ENCODE results near the gene CCM2.

Gene CCM2

DNA sequence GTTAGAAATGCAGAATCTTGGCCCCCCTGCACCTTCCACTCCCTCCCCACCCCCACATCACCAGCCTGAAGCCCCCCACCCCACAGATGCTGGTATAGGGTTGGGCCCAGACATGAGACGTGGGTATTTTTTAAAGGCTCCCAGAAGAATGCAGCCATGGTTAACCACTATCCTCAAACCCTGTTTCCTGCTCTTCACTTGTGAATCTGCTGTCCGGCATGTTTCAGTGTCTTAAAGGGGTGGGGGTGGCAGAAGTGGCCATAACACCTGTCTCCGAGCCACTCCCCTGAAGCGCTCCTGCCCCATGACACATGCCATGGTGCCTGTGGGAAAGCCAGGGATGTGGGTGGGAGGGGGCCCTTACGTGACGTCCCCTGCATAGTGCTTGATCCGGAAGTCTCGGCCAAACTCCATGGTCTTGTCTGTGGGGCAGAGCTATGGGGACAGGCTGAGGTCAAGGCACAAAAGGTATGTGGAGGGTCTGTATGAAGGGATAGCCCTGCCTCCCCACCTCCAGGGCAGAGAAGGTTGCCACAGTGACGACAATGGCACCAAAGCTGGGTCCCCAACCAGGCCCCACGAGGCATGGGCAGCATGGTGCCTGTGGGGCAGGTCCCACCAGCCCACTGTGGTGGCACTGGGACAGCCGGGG is 30.8 kb upstream of the CCM2 start:
- no peak for DNase-seq

- no peak for DNase-seq
These were observed 30.1 kb upstream of the CCM2 start for GRCh38 chr7:44969701-44970522.

DNA sequence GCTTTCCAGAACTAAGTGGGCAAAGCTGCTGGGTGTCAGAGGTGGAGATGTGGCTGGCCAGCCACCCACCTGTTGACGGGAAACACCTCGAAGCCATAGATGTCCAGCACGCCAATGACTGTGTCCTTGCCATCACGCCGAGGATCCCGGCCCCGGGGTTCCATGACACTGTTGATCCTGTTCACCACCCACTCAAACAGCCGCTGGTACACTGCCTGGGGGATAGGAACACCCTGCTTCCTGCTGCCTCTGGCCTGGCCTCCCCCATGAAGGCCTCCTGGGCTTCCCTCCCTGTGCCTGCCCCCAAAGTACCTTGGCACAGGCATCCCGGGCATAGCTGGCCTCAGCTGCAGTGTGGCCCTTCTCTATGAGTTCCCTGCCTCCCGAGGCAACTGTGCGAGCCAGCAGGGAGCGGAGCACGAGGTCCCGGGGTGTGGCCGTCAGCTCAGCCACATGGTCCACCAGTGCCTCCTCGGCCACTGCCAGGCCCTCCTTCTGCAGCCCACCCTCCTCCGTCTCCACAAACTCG is 29.4 kb upstream of the CCM2 start:
- no peak for DNase-seq

DNA sequence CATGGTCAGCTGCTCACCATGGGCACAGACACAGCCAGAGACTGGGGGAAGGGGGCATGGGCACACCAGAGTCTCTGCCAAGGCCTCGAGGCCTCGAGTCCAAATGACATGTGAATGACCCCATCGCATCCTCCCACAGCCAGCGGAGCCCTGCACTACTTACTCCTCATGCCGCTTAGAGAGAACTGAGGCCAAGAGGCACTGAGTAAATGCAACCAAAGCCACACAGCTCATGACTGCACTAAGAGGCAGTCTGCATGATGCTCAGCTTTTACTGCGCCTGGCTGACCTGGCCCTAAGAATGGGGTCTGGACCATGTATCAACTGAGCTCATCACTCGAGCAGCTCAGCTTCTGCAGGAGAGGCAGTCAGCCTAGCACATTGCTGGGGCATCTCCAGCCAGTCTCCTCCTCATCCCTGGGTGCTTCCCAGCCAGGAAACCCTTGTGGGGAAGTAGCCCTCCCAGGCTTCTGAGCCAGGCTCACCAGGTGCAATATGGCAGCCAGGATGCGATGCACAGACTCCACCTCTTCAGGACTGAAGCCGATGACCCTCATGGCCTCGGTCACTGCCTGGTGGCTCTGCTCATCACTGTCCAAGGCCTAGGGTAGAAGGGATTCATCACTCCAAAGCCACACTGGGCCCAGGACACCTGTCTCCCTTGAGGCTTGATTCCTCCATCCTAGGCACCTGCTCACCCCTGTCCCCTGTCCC is 28.7 kb upstream of the CCM2 start:
- no peak for DNase-seq

GRCh38 chr7:44971902-44972441 is 28.0 kb upstream of the CCM2 start:
- DNase-seq, result no peak

DNA sequence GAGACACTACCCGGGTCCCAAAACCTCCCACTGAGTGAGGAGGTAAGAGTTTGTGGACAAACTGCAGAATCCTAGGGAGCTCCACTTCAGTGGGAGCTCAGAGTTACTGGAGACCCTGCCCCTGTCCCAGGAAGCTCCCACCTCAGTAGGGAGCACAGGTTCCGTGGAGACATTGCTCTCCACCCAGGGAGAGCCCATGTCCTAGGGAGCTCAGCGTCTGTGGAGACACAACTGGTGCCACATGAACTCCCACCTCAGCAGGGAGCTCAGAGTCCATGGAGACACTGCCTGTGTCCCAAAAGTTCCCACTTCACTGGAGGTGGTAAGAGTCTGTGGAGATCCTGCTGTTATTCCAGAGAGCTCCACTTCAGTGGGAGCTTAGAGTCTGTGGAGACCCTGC is 27.4 kb upstream of the CCM2 start:
- no peak for DNase-seq

DNA sequence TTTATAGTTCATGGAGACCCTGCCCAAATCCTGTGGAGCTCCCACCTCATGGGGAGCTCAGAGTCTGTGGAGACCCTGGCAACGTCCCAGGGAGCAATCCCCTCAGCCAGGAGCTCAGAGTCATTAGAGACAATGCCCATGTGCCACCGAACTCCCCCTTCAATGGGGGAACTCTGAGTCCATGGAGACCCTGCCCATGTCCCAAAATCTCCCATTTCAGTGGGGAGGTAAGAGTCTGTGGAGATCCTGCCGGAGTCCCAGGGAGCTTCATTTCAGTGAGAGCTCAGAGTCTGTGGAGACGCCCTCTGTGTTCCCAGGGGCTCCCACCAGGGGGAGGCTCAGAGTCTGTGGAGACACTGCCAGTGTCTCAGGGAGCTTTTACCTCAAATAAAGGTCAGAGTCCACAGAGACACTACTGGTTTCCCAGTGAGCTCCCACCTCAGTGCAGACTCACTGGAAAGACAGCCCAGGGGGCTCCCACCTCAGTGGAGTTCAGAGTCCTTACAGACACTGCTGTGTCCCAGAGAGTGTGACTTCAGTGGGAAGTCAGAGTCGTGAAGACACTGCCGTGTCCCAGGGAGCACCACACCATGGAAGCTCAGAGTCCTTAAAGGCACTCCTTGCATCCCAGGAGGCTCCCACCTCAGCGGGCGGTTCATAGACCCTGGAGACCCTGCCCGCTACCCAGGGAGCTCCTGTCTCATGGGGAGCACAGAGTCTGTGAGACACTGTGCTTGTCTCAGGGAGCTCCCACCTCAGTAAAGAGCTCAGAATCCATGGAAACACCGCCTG is 26.2 kb upstream of the CCM2 start:
- no peak for DNase-seq

- no peak for DNase-seq
These were observed 25.5 kb upstream of the CCM2 start for GRCh38 chr7:44974549-44974948.

GRCh38 chr7:44975331-44976039 is 24.5 kb upstream of the CCM2 start:
- no peak for DNase-seq

- DNase-seq, result no peak
These were observed 23.8 kb upstream of the CCM2 start for GRCh38 chr7:44976040-44976745.

DNA sequence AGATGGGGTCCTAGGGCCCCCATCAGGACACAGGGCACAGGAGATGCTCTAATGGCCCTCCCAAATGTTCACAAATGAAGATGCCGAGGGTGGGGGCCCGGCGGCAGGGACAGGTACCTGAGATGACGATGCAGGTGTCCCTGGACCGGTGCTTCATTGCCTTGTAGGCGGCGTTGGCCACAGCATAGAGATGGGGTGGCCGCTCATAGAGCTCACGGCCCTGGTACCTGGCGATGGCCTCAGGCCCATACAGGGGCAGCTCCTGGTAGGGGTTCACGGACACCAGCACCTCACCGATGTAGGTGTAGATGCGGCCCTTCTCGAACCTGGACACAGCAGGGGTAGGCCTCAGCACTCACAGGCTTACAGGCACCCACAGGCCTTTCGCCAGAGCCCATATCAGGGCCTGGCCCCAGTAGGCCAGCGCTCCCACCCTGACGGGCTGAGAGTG is 23.2 kb upstream of the CCM2 start:
- DNase-seq, result no peak

DNA sequence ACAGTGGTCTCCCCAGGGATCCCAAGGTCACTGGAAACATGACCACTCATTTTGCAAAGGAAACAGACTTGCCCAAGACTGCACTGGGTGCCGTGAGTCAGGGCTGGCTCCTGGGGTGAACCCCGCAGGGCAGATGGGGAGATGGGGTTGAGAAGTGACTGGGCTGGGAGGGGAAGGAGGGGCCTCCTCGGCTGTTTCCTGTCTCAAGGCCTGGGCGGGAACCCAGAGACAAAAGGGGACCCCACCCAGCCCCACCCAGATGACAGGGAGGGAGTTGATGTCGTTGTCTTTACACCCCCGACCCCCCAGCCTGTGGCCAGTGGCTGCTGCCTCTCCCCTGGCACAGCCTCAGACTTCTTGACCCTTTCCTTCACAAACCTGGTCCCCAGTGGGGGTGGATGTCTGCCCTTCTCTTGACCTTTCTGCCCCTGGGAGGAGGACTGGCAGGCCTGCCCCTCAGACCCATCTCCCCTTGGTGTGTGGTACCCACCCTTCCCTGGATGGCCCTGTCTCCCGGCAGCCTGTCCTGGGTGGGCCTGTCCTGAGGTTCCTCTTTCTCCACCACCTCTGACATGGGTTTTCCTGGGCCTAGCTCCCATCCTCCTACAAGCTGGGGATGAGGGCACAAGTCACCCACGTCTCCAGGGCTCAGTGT is 22.6 kb upstream of the CCM2 start:
- peak; percentile 91 for DNase-seq

DNA sequence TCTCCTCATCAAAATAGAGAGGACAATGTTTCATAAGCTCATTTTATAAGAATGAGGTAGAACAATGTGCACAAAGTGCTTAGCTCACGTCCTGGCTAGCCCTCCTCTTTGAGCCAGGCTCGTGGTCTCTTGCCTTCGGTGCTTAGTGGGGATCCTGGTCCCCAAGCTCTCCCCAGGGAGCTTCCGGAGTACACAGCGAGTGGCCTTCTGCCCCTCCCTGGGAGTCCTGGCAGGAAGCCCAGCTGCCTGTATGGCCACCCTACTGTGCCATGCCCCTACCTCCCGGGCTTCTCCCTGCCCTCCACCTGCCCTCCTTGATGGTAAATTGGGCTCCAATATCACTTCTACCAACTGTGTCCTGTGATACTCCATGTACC is 22.1 kb upstream of the CCM2 start:
- no peak for DNase-seq

- DNase-seq, result peak; percentile 97
These were observed 21.3 kb upstream of the CCM2 start, which contains the start of gene MYO1G for GRCh38 chr7:44978511-44979366. Gene MYO1G, minus strand, starts transcription at chr7:44979015. Its CDS starts 54 bp downstream, at chr7:44978961.

GRCh38 chr7:44979481-44980392 is 20.3 kb upstream of the CCM2 start:
- no peak for DNase-seq

DNA sequence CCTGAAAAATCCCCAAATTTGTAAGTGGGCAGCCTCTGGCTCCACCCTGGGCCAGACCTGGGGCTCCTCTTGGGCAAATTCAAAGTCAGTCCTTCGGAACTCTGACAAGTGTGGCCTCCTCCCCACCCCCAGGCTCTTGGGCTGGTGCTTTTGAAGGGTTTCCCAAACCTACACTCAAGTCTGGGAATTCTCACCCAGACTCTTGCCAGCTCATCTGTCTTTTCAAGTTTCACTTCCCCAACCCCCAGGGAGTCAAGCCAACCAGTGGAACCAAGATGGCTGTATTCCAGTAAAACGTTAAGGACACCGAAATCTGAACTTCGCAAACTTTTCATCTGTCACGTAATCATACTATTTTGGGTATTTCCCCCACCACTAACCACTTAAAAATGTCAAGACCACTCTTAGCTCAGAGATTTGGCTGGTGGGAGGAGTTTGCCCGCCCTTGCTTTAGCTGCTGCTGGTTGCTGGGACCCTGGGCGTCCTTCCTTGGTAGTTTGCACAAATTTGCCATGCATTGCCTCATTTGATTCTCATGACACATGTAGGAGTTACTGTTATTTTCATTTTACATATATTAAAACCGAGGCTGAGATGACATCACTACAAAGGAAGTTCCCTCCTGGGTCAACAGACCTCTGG is 19.5 kb upstream of the CCM2 start:
- DNase-seq, result peak; percentile 90

GRCh38 chr7:44981035-44981706 is 18.8 kb upstream of the CCM2 start:
- DNase-seq, result peak; percentile 55
